HG03354 (cell line): ENCODE results near the gene NEURL4.
A peak's percentile ranks its signal among the peaks of the same experiment; 100 is the strongest.
"Not testable (repeated sequence)": the region's sequence is repeated elsewhere in the genome, so short reads cannot be mapped to it uniquely, and the experiment has no call there.

Source experiments
- ATAC-seq: cut with Tn5 transposase; IDR thresholded peaks from one replicate; pipeline ENCODE4 v1.9.1; 2021; ENCODE audit warnings: mild to moderate bottlenecking; ENCODE audit not compliant: unreplicated experiment, poor library complexity, severe bottlenecking

The NEURL4 gene

GRCh38 chr17:7328840-7329373 lies at the start of gene NEURL4:
TSS of gene NEURL4 (minus strand) at chr17:7329335. CDS start at chr17:7329312, 23 bp downstream.
- ATAC-seq, result peak; percentile 9

- no peak for ATAC-seq
These were observed 45.2 kb upstream of the NEURL4 start for GRCh38 chr17:7374353-7374752.

GRCh38 chr17:7370853-7371252 lies 41.7 kb upstream of the NEURL4 start:
- ATAC-seq, result no peak

- ATAC-seq, result no peak
These were observed 40.7 kb upstream of the NEURL4 start for GRCh38 chr17:7369825-7370224.

GRCh38 chr17:7368599-7368994 lies 39.5 kb upstream of the NEURL4 start:
- not testable (repeated sequence) for ATAC-seq

GRCh38 chr17:7367918-7368598 lies 38.9 kb upstream of the NEURL4 start:
- ATAC-seq, result no peak

- ATAC-seq, result no peak
These were observed 37.9 kb upstream of the NEURL4 start for GRCh38 chr17:7367083-7367482.

GRCh38 chr17:7365963-7366362 lies 36.8 kb upstream of the NEURL4 start:
- ATAC-seq, result not testable (repeated sequence)

GRCh38 chr17:7363311-7363710 lies 34.2 kb upstream of the NEURL4 start:
- ATAC-seq, result no peak

- no peak for ATAC-seq
These were observed 32.8 kb upstream of the NEURL4 start for GRCh38 chr17:7361906-7362305.

- ATAC-seq, result no peak
These were observed 28.2 kb upstream of the NEURL4 start for GRCh38 chr17:7357381-7357780.

GRCh38 chr17:7356756-7357155 lies 27.6 kb upstream of the NEURL4 start:
- ATAC-seq, result no peak

- no peak for ATAC-seq
These were observed 27.0 kb upstream of the NEURL4 start for GRCh38 chr17:7356072-7356549.

- no peak for ATAC-seq
These were observed 26.4 kb upstream of the NEURL4 start for GRCh38 chr17:7355573-7355972.

- no peak for ATAC-seq
These were observed 25.9 kb upstream of the NEURL4 start, which contains the start of gene TMEM95 for GRCh38 chr17:7355053-7355452. TSS of gene TMEM95 (plus strand) at chr17:7355156. CDS start at chr17:7355205, 49 bp downstream.

GRCh38 chr17:7354262-7354843 lies 25.2 kb upstream of the NEURL4 start:
- no peak for ATAC-seq

GRCh38 chr17:7352910-7353635 lies 23.9 kb upstream of the NEURL4 start:
- no peak for ATAC-seq

- ATAC-seq, result no peak
These were observed 23.4 kb upstream of the NEURL4 start for GRCh38 chr17:7352503-7352889.

GRCh38 chr17:7351665-7352502 lies 22.7 kb upstream of the NEURL4 start, which contains the start of gene KCTD11:
TSS of gene KCTD11 (plus strand) at chr17:7352162.
- ATAC-seq, result peak; percentile 66
